ENCODE results near the gene POLD3.

DNA sequence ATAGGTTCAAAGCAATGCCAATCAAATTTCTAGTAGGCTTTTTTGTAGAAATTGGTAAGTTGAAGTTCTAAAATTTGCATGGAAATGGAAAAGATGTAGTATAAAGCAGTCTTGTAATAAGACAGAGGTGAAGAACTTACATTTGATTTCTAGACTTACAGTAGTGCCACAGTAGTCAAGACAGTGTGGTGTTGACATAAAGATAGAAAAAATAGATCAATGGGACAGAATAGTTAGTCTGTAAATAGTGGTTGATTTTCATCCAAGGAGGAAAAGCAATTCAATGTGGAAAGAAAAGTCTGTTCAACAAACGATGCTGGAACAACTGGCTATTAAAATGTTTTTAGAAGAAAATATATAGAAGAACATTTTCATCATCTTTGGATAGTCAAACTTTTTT is 70.9 kb downstream of the POLD3 start:
- TF ChIP-seq, protein P1, sequence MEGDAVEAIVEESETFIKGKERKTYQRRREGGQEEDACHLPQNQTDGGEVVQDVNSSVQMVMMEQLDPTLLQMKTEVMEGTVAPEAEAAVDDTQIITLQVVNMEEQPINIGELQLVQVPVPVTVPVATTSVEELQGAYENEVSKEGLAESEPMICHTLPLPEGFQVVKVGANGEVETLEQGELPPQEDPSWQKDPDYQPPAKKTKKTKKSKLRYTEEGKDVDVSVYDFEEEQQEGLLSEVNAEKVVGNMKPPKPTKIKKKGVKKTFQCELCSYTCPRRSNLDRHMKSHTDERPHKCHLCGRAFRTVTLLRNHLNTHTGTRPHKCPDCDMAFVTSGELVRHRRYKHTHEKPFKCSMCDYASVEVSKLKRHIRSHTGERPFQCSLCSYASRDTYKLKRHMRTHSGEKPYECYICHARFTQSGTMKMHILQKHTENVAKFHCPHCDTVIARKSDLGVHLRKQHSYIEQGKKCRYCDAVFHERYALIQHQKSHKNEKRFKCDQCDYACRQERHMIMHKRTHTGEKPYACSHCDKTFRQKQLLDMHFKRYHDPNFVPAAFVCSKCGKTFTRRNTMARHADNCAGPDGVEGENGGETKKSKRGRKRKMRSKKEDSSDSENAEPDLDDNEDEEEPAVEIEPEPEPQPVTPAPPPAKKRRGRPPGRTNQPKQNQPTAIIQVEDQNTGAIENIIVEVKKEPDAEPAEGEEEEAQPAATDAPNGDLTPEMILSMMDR (IDR thresholded peaks at IDR 0.05), result no peak
- TF ChIP-seq POLR2A (IDR thresholded peaks at IDR 0.05), result no peak

All from Peyer's patch (tissue), 4 donors.